Endothelial cell of umbilical vein (primary cell): ENCODE measurements around the gene ATP13A3.

Source experiments
- CTCF ChIP-seq, 2 donors: IDR thresholded peaks; 1 replicate in 1 of 2; 2 replicates in 1 of 2; pipeline ENCODE4 v1.5.1; 2011; ENCODE audit warnings: low read length in 2 of 2, mild to moderate bottlenecking in 2 of 2, moderate library complexity in 2 of 2, control low read depth in 1 of 2, inconsistent platforms in 1 of 2, low read depth in 1 of 2; ENCODE audit not compliant: insufficient read depth in 1 of 2; ENCODE audit errors: extremely low read depth in 1 of 2
- POLR2AphosphoS5 ChIP-seq: IDR thresholded peaks from 2 replicates; pipeline ENCODE4 v1.6.1; 2012; ENCODE audit warnings: low read depth, mild to moderate bottlenecking, control low read depth, low read length, moderate library complexity; ENCODE audit not compliant: insufficient read depth

GRCh38 chr3:194379651-194380050 lies 107.2 kb downstream of the ATP13A3 start:
- TF ChIP-seq CTCF (IDR thresholded peaks at IDR 0.05; ENCODE audit: extremely low read depth in 1 of 2, insufficient read depth in 1 of 2, low read depth in 1 of 2, low read length in 2 of 2) (no peak), POLR2AphosphoS5 (no peak)
